T-helper 2 cell treated with Interferon-gamma antibody and Interleukin-4, amounts not matched to agents 100 ng/mL and 5 ng/mL, for 36 hours (primary cell): ENCODE measurements around the gene CCL15. TPM values are rescaled to one million over a fixed set of nuclear protein-coding genes. Genes with fewer than 3 reads are reported as not detected.

Experiments used
- total RNA-seq: library from RNA; stranded (reverse); gene quantifications from 2 replicates; pipeline ENCODE4 v1.2.3, GENCODE V29; 2022

The CCL15 gene
- total RNA-seq, 1 donor from 2014 or later = not detected

Other genes starting within 250 kb of the CCL15 start
- not detected in 2 replicates for gene GAS2L2, start 248.3 kb downstream of the CCL15 start, total RNA-seq
- not detected in 2 replicates for gene C17orf50, start 240.7 kb downstream of the CCL15 start, total RNA-seq
- gene MMP28, start 205.9 kb downstream of the CCL15 start, total RNA-seq = not detected in 2 replicates
- 284 and 294 TPM in 2 replicates for gene TAF15, start 192.1 kb downstream of the CCL15 start, total RNA-seq
- gene HEATR9, start 132.7 kb downstream of the CCL15 start, total RNA-seq = 0.20 and 0.45 TPM in 2 replicates
- gene CCL5, start 121.2 kb downstream of the CCL15 start, total RNA-seq = 46.4 and 48.3 TPM in 2 replicates
- gene RDM1, start 70.8 kb downstream of the CCL15 start, total RNA-seq = 7.2 and 7.5 TPM in 2 replicates
- gene LYZL6, start 57.8 kb downstream of the CCL15 start, total RNA-seq = not detected in 2 replicates
- gene CCL16, start 20.1 kb downstream of the CCL15 start, total RNA-seq = not detected in 2 replicates
- gene CCL14, start 14.8 kb downstream of the CCL15 start, total RNA-seq = not detected in 2 replicates
- gene CCL23, start 16.4 kb upstream of the CCL15 start, total RNA-seq = not detected in 2 replicates
- not detected in 2 replicates for gene CCL18, start 62.7 kb upstream of the CCL15 start, total RNA-seq
- 9.2 and 10.1 TPM in 2 replicates for gene CCL3, start 88.6 kb upstream of the CCL15 start, total RNA-seq
- 7.5 and 8.0 TPM in 2 replicates for gene CCL4, start 102.3 kb upstream of the CCL15 start, total RNA-seq
- 8.8 and 9.8 TPM in 2 replicates for gene TBC1D3B, start 175.1 kb upstream of the CCL15 start, total RNA-seq
- gene CCL3L1, start 195.2 kb upstream of the CCL15 start, total RNA-seq = 0.23 and 0.36 TPM in 2 replicates
- 0.45 and 0.75 TPM in 2 replicates for gene CCL4L2, start 209.5 kb upstream of the CCL15 start, total RNA-seq